Testis (tissue), 2 donors: ENCODE measurements around the gene ITGAE.

Source experiments
- POLR2A ChIP-seq: fragments of 450-650 bp; IDR thresholded peaks from one replicate; pipeline ENCODE4 v1.6.1; 2017; ENCODE audit warnings: antibody characterized with exemption, mild to moderate bottlenecking, moderate library complexity
- TF ChIP-seq, protein P1 (sequence below), 3 experiments: fragments of 450-650 bp in 2 of 3; fragments of 200-600 bp in 1 of 3; sonication (generic) in 1 of 3; IDR thresholded peaks; one replicate each; pipeline ENCODE4 v1.5.1; 2016 to 2019; ENCODE audit warnings: antibody characterized with exemption in 3 of 3, mild to moderate bottlenecking in 2 of 3, moderate library complexity in 1 of 3

DNA sequence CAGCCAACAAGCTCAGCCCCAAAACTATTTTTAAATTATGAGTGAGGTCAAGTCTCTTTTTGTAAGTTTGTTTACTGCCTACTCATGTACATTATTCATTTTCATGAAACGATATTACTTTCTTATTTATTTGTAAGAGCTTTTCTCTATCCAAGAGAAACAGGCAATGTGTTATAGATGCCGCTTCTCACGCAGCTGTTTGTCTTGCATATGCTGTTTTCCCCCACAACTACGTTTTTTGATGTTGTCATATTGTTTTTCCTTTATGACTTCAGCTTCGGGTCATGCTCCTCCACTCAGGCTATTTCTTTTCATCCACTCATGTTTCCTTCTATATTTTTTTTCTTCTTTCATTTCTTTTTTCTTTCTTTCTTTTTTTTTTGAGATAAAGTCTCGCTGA is 20.0 kb downstream of the ITGAE start:
- TF ChIP-seq, protein P1, sequence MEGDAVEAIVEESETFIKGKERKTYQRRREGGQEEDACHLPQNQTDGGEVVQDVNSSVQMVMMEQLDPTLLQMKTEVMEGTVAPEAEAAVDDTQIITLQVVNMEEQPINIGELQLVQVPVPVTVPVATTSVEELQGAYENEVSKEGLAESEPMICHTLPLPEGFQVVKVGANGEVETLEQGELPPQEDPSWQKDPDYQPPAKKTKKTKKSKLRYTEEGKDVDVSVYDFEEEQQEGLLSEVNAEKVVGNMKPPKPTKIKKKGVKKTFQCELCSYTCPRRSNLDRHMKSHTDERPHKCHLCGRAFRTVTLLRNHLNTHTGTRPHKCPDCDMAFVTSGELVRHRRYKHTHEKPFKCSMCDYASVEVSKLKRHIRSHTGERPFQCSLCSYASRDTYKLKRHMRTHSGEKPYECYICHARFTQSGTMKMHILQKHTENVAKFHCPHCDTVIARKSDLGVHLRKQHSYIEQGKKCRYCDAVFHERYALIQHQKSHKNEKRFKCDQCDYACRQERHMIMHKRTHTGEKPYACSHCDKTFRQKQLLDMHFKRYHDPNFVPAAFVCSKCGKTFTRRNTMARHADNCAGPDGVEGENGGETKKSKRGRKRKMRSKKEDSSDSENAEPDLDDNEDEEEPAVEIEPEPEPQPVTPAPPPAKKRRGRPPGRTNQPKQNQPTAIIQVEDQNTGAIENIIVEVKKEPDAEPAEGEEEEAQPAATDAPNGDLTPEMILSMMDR (IDR thresholded peaks at IDR 0.05) = no peak
- TF ChIP-seq POLR2A = no peak
